ENCODE results near the gene RNPEPL1.

The RNPEPL1 gene

GRCh38 chr2:240553956-240554480 lies 14.3 kb upstream of the RNPEPL1 start:
- H2AFZ ChIP-seq (ENCODE audit: low read depth), result no peak overlapping the region
- H3K4me3 ChIP-seq (IDR thresholded peaks at IDR 0.05; ENCODE audit: insufficient read depth, low read depth, low read length), result no peak overlapping the region
- H4K20me1 ChIP-seq (ENCODE audit: insufficient read depth), result no peaks in the 10 kb centered on the region
- no peaks in the 10 kb centered on the region for H3K36me3 ChIP-seq (ENCODE audit: insufficient read depth)
- H3K27ac ChIP-seq, result no peak overlapping the region
- no peak for TF ChIP-seq CTCF (conservative IDR thresholded peaks at IDR 0.05; ENCODE audit: low read depth, low read length)
- H3K4me2 ChIP-seq, result no peak overlapping the region
- H3K9ac ChIP-seq, result no peak overlapping the region
- no peaks in the 10 kb centered on the region for H3K27me3 ChIP-seq (ENCODE audit: insufficient read depth, low read depth)
- peaks cover 28% of the 10 kb centered on the region for H3K79me2 ChIP-seq (ENCODE audit: insufficient read depth, low read depth)
- H3K4me1 ChIP-seq (ENCODE audit: low read depth, poor library complexity, severe bottlenecking), result peaks cover 10% of the 10 kb centered on the region

GRCh38 chr2:240554767-240555493 lies 13.4 kb upstream of the RNPEPL1 start:
- no peak for TF ChIP-seq CTCF (conservative IDR thresholded peaks at IDR 0.05; ENCODE audit: low read depth, low read length)
- Histone ChIP-seq H4K20me1 (ENCODE audit: insufficient read depth) (no peaks in the 10 kb centered on the region), H3K36me3 (ENCODE audit: insufficient read depth) (no peaks in the 10 kb centered on the region), H3K4me1 (ENCODE audit: low read depth, poor library complexity, severe bottlenecking) (peaks cover 18% of the 10 kb centered on the region), H3K27ac (no peak overlapping the region), H3K9ac (no peak overlapping the region), H3K27me3 (ENCODE audit: insufficient read depth, low read depth) (no peaks in the 10 kb centered on the region), H3K4me3 (IDR thresholded peaks at IDR 0.05; ENCODE audit: insufficient read depth, low read depth, low read length) (no peak overlapping the region), H3K79me2 (ENCODE audit: insufficient read depth, low read depth) (peaks cover 37% of the 10 kb centered on the region), H3K4me2 (no peak overlapping the region), H2AFZ (ENCODE audit: low read depth) (no peak overlapping the region)

- TF ChIP-seq CTCF (conservative IDR thresholded peaks at IDR 0.05; ENCODE audit: low read depth, low read length), result no peak
- Histone ChIP-seq H3K27ac (no peak overlapping the region), H3K4me2 (no peak overlapping the region), H3K27me3 (ENCODE audit: insufficient read depth, low read depth) (no peaks in the 10 kb centered on the region), H3K4me3 (IDR thresholded peaks at IDR 0.05; ENCODE audit: insufficient read depth, low read depth, low read length) (no peak overlapping the region), H4K20me1 (ENCODE audit: insufficient read depth) (no peaks in the 10 kb centered on the region), H2AFZ (ENCODE audit: low read depth) (no peak overlapping the region), H3K4me1 (ENCODE audit: low read depth, poor library complexity, severe bottlenecking) (peaks cover 18% of the 10 kb centered on the region), H3K9ac (no peak overlapping the region), H3K79me2 (ENCODE audit: insufficient read depth, low read depth) (peaks cover 38% of the 10 kb centered on the region), H3K36me3 (ENCODE audit: insufficient read depth) (no peaks in the 10 kb centered on the region)
These were observed 12.6 kb upstream of the RNPEPL1 start for GRCh38 chr2:240555541-240556250.

- no peak; the same call in 1 of the 2 replicates for TF ChIP-seq CTCF (conservative IDR thresholded peaks at IDR 0.05; ENCODE audit: low read depth, low read length)
- H2AFZ ChIP-seq (ENCODE audit: low read depth), result no peak overlapping the region
- no peak overlapping the region for H3K4me3 ChIP-seq (IDR thresholded peaks at IDR 0.05; ENCODE audit: insufficient read depth, low read depth, low read length)
- no peaks in the 10 kb centered on the region for H4K20me1 ChIP-seq (ENCODE audit: insufficient read depth)
- H3K4me1 ChIP-seq (ENCODE audit: low read depth, poor library complexity, severe bottlenecking), result peaks cover 21% of the 10 kb centered on the region
- no peaks in the 10 kb centered on the region for H3K27me3 ChIP-seq (ENCODE audit: insufficient read depth, low read depth)
- H3K79me2 ChIP-seq (ENCODE audit: insufficient read depth, low read depth), result peaks cover 38% of the 10 kb centered on the region
- no peaks in the 10 kb centered on the region for H3K36me3 ChIP-seq (ENCODE audit: insufficient read depth)
- no peak overlapping the region for H3K4me2 ChIP-seq
- no peak overlapping the region for H3K27ac ChIP-seq
- no peak overlapping the region for H3K9ac ChIP-seq
These were observed 11.7 kb upstream of the RNPEPL1 start for GRCh38 chr2:240556553-240557100.
